ENCODE measurements around the gene BCL2L12. TPM values are rescaled to one million over a fixed set of nuclear protein-coding genes. Genes with fewer than 3 reads are reported as not detected.

BCL2L12 gene, protein sequence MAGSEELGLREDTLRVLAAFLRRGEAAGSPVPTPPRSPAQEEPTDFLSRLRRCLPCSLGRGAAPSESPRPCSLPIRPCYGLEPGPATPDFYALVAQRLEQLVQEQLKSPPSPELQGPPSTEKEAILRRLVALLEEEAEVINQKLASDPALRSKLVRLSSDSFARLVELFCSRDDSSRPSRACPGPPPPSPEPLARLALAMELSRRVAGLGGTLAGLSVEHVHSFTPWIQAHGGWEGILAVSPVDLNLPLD
- 3.5 and 5.2 TPM in 2 replicates for total RNA-seq

DNA sequence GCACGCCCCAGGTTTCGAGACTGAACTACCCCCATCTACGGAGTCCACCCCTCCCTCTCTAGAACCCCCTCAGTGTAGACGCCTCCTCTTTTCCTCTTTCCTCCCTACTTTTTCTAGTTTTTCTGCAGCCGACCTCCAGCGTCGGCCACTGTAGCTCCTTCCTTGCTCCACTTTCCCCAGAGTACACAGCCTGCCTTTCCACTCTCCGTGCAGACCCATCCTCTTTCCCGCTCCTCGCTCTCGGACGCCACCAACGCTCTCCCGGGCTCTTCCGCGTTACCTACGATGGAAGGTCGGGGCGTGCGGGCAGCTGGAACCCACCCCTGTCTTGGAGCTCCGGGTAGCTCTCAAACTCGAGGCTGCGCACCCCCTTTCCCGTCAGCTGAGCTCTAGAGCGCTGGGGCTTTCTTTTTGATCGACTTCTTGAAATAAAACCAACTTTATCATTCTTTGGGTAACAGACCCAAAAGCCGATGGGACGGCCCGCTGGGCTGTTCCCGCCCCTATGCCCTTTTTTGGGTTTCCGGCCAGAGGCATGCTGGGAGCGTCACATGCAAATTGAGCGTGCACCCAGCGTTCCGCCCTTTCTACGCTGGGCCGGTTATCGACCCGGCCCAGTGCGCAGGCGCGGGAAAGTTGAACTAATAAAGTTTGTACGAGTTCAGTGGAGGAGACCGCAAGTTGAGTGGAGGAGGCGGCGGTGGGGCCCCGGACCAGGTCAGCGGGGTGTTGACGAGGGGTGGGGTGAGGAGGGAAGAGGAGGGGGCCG lies at the start of gene BCL2L12, which contains the start of gene IRF3:
TSS of gene BCL2L12 (plus strand) at position 583 of the 769 bp plus-strand sequence. CDS start 760 bp downstream, outside the sequence.
TSS of gene IRF3 (minus strand) at position 507 of the 769 bp plus-strand sequence. CDS start 1,019 bp downstream, outside the sequence.

GRCh38 chr19:49640113-49640898 lies 25.4 kb upstream of the BCL2L12 start, which contains the start of gene RRAS:
RRAS (minus strand) TSS chr19:49640143; CDS start chr19:49640098, 45 bp downstream.

GRCh38 chr19:49641688-49642491 lies 23.8 kb upstream of the BCL2L12 start, which contains the start of gene SCAF1:
SCAF1 (plus strand) TSS chr19:49642209; CDS start chr19:49645027, 2,818 bp downstream.

GRCh38 chr19:49677231-49677900 lies 11.6 kb downstream of the BCL2L12 start, which contains the start of gene PRMT1:
PRMT1 (plus strand) TSS chr19:49677271; CDS start chr19:49677281, 10 bp downstream.

GRCh38 chr19:49689133-49690078 lies 23.7 kb downstream of the BCL2L12 start, which contains the start of gene ADM5:
ADM5 (plus strand) TSS chr19:49689594; CDS start chr19:49689838, 244 bp downstream.

DNA sequence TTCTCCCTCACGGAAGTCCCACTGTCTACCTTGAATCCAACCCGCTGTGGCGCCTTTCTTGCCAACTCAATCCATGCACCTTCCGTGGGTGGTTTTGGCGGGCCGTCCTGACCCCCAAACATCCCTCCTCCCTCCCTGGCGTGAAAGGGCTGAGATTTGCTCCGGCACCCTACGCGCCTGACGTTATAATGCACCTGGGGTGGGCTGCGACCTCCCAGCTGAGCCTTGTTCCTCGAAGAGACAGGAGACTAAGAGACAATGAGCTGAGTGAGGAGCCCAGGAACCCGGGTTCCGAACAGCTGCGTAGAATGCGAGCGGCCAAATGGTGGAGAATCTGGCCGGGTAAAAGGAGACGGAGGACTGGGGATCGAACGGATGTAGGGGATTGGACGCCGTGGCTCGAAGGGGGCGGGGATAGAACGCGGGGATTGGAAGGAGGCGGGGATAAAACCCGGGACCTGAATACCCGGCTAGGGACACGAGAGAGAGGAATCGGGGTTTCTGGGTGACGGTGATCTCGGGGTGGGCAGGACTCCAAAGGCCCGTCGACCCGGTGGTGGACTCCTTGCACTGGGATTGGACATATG lies 25.0 kb downstream of the BCL2L12 start, which contains the start of gene CPT1C:
TSS of gene CPT1C (plus strand) at position 461 of the 587 bp plus-strand sequence. CDS start 1,137 bp downstream, outside the sequence.

Small RNA genes lying within 50 kb of the gene (small RNA-seq; reads per million reads assigned to genes)
- not detected for gene MIR5088

Other genes starting within 250 kb of the BCL2L12 start
- not detected in 2 replicates for gene PTH2, start 242.5 kb upstream of the BCL2L12 start, total RNA-seq
- not detected in 2 replicates for gene GFY, start 240.5 kb upstream of the BCL2L12 start, total RNA-seq
- under 0.01 TPM in 1 of 2 replicates, not detected in the other for gene SLC17A7, start 224.4 kb upstream of the BCL2L12 start, total RNA-seq
- 59.1 and 62.8 TPM in 2 replicates for gene PIH1D1, start 214.1 kb upstream of the BCL2L12 start, total RNA-seq
- gene ALDH16A1, start 212.7 kb upstream of the BCL2L12 start, total RNA-seq, result 19.7 and 22.1 TPM in 2 replicates
- gene FLT3LG, start 191.7 kb upstream of the BCL2L12 start, total RNA-seq, result 5.0 and 5.2 TPM in 2 replicates
- 1,376 and 2,288 TPM in 2 replicates for gene RPL13A, start 178.3 kb upstream of the BCL2L12 start, total RNA-seq
- gene RPS11, start 169.5 kb upstream of the BCL2L12 start, total RNA-seq, result 2,902 and 3,041 TPM in 2 replicates
- 50.0 and 52.4 TPM in 2 replicates for gene FCGRT, start 153.3 kb upstream of the BCL2L12 start, total RNA-seq
- gene RCN3, start 137.9 kb upstream of the BCL2L12 start, total RNA-seq, result 221 and 248 TPM in 2 replicates
- gene NOSIP, start 85.4 kb upstream of the BCL2L12 start, total RNA-seq, result 45.3 and 50.4 TPM in 2 replicates
- 0.22 and 0.26 TPM in 2 replicates for gene PRRG2, start 84.6 kb upstream of the BCL2L12 start, total RNA-seq
- gene PRR12, start 74.8 kb upstream of the BCL2L12 start, total RNA-seq, result 2.8 and 6.1 TPM in 2 replicates
- 28.4 and 38.3 TPM in 2 replicates for gene RRAS, start 25.8 kb upstream of the BCL2L12 start, total RNA-seq
- gene SCAF1, start 23.7 kb upstream of the BCL2L12 start, total RNA-seq, result 13.1 and 15.2 TPM in 2 replicates
- 22.5 and 25.0 TPM in 2 replicates for gene IRF3, start 76 bp upstream of the BCL2L12 start, total RNA-seq
- gene PRMT1, start 11.3 kb downstream of the BCL2L12 start, total RNA-seq, result 106 and 127 TPM in 2 replicates
- gene ADM5, start 23.7 kb downstream of the BCL2L12 start, total RNA-seq, result 0.32 and 0.39 TPM in 2 replicates
- gene CPT1C, start 25.2 kb downstream of the BCL2L12 start, total RNA-seq, result 16.8 and 21.6 TPM in 2 replicates
- gene TSKS, start 97.4 kb downstream of the BCL2L12 start, total RNA-seq, result 0.13 and 0.32 TPM in 2 replicates
- gene AP2A1, start 101.1 kb downstream of the BCL2L12 start, total RNA-seq, result 91.9 and 94.0 TPM in 2 replicates
- 11.8 and 15.2 TPM in 2 replicates for gene FUZ, start 147.4 kb downstream of the BCL2L12 start, total RNA-seq
- gene MED25, start 152.4 kb downstream of the BCL2L12 start, total RNA-seq, result 18.8 and 21.6 TPM in 2 replicates
- 37.2 and 42.2 TPM in 2 replicates for gene PTOV1, start 185.2 kb downstream of the BCL2L12 start, total RNA-seq
- 28.5 and 32.5 TPM in 2 replicates for gene PNKP, start 201.6 kb downstream of the BCL2L12 start, total RNA-seq
- gene AKT1S1, start 211.4 kb downstream of the BCL2L12 start, total RNA-seq, result 10.9 and 14.0 TPM in 2 replicates
- 10.6 and 14.2 TPM in 2 replicates for gene TBC1D17, start 211.8 kb downstream of the BCL2L12 start, total RNA-seq
- 0.65 and 1.6 TPM in 2 replicates for gene IL4I1, start 231.0 kb downstream of the BCL2L12 start, total RNA-seq

Measured in articular chondrocyte of knee joint (primary cell).